HCEC 1CT (cell line): ENCODE measurements around the gene PTCHD4.

Experiments
- DNase-seq: peaks from one replicate; pipeline ENCODE4 v3.0.0-alpha.2; 2017

The PTCHD4 gene

DNA sequence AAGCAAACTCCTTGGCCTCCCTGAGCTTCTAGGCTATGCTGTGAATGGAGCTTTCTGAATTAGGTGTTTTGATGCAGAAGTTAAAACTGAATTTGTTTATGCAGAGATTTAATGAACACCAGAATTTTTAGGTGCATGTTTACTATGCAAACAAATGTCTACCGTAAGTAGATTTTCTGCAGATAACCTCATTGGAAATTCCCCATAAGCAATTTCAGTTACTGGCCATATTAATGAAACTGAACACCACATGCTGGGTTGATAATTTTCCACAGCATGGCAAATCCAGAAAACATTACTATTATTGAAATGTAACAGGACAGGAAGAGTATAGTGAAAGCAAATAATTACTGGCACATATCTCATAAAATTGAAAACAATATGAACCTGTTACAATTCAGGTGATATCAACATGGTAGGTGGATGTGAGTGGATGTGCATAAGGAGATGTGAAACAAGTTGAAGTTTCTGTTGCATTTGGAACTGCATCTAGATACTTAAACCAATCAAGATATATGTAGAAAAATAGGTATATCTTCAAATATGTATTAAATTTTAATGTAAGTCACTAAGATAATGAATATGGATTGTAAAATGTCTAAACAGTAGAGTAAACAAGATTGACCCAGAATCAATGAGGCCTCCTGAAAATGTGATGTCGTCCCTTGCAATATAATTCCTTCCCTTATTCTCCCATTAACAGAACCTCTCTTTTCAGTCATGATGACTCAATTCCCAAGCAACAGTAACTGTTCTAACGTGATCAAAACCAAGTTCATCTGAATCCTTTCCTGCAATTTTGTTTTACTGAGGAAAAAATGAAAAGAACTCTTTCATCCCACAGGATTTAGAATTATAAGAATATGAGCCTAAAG lies 11.0 kb downstream of the PTCHD4 start:
- no peak for DNase-seq

DNA sequence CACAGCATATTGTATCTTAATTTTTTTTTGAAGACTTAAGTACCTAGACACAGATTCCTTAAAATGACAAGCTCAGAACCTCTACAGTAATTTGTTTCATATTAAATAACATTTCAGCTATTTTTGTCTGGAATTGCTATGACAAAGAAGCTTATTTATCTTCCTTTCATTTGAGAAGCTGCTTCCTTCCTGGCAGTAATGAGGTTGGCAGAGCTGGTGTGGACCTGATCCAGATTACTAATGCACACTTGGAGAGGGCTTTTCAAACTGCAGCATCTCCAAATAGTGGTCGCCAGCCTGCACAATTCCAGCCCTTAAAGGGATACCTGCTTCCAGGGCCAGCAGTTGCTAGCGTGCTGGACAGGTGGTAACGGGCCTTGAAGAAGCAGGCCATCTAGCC lies 12.1 kb downstream of the PTCHD4 start:
- no peak for DNase-seq

DNA sequence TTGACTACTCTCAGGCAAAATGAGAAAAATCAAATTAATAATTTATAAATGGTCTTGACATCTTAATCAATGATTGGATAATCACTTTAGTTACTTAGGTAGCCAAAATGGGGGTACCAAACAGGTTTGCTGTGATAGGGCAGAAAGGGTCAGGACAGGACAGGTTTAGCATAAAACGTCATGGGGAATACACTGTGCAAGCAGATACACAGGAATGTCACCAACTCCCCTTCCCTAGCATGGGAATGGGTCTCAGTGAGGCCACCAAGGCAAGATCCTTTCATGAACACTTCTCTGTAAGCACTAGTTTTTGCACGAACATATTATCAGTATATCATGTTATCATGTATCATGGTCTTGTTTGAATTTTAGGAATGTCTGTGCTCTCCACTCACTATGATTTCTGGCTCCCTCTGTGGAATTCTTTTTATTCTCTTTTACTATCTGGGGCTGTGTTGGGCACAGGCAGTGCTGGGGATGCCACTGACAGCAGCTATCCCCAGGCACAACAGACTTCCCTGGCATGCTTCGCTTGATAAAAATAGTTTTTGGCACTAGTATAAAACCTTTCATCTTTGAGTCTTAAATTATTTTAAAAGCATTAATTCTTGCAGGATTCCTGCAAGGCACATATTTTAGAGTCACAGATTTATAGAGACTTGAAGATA lies 18.3 kb downstream of the PTCHD4 start:
- no peak for DNase-seq

DNA sequence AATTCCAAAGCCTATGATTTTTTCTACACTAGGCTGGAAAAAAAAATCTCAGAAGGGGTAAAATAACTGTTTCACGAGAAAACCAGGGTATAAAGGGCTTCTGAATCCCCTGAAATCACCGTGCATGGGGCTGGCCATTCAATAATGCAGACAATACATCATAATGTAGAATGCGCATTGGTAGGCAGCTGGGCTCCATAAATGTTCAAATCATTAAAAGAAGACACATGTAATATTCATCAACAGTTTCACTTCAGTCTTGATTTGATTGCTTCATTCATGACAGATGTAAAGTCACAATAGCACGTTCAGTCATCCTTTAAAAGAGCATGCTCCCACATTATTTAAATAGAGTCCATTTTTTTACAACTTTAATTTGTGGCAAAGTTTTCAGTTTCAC lies 20.5 kb downstream of the PTCHD4 start:
- DNase-seq = no peak

DNA sequence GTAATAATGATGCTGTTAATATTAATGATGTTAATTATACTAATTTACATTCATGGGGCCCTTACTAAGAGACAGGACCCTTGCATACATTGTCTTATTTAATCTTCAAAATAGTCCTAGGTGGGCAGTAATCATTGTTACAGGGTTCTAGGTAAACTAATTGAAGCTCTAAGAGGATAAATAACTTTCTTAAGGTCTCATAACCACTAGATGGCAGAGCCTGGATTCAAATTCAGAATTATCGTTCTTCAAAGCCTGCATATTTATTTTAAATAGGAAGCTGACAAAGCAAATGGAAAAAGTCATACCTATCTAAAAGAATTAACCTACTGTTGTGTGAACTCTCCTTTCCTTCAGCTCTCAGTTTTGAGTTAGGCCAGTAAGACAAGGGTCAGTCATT lies 23.5 kb downstream of the PTCHD4 start:
- peak; percentile 63 for DNase-seq

DNA sequence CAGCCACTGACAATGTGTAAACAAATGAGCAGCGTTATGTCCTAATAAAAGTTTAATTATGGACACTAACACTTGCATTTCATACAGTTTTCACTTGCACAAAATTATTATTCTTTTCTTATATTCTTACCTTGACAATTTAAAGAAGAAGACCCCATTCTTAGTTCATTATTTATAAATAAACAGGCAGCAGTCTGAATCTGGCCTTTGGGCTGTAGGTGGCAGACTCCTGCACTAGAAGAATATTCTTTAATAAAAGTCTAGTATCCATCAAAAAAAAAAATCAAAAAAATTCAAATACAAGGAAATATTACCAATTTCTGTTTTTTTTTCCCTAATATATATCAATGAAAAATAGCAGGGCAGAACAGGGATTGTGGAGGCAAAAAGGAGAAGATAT lies 24.8 kb downstream of the PTCHD4 start:
- DNase-seq = no peak

DNA sequence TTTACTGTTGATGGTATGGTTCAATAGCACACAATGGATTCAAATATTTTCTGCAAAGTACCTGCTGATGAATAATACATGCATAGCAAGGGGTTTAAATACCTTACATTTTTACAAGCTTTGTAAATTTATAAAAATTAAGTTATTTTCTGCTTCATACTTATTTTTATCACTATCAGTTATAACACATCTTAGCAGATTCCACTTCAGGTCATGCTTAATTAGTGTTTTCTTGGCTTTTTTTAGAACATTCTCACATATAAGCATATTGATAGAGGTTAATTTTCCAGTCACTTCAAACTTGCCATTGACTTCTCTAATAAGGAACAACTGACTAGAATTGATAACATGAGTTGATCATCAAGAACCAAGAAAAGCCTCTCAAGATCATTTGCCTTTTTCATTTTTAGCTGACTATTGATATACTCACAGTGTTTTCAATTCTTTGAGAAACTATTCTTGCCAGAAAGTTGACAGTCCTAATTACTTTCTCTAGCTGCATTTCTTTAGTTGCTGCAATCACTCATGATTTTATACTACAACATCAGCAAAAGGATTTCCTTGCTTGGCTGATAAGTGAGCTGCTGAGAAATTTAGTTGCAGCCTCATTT lies 25.8 kb downstream of the PTCHD4 start:
- no peak for DNase-seq

DNA sequence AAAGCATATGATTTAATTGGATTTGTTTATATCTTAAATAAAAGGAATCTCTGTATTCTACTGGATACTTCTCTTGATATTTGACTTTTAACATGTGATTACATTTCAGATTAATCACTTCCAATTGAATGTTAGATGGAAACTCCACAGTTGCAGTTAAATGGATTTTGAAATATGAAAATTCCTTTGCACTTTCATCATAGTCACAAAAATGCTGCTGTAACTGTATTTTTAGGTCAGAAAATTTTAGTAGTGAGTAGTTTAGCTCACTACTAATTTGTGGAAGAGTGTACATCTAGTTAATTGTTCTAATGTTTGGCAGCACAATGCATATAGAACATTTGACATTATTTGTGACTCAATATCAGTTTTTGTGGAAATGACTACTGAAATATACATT lies 26.8 kb downstream of the PTCHD4 start:
- DNase-seq = peak; percentile 56

DNA sequence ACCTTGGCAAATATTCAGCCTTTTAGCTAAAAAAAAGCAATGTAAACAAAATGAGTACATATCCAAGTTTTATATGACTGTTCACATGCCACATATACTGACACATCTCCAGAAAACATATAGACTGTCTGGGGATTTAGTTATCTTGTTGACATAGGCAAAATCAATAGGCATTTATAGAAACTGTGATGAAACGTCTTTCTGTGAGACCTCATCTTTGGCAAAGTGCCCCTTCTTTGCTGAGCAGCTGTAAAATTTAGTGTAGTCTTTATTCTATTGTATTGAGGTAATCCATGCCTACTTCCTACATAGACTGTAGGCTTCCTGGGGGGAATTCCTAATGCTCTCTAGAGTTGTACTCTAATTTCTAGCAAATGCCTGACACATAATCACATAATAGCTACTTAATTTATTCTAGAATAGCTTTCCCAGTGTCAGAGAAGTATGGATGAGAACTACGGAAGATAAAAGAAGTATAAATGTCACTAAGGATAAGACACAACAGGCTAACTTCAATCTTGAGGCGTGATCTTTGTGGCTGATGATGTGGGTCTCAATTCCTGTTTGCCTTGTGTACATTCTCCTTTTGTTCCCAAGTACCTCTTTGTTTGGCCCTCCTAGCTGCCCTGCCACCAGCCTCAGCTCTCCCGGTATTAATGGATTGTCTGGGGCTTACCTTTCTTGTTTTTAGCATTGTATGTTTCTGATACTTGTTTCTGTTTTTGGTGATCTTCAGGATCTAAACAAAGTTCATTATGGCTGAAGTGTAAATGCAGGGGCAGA lies 30.6 kb downstream of the PTCHD4 start:
- DNase-seq = peak; percentile 7

DNA sequence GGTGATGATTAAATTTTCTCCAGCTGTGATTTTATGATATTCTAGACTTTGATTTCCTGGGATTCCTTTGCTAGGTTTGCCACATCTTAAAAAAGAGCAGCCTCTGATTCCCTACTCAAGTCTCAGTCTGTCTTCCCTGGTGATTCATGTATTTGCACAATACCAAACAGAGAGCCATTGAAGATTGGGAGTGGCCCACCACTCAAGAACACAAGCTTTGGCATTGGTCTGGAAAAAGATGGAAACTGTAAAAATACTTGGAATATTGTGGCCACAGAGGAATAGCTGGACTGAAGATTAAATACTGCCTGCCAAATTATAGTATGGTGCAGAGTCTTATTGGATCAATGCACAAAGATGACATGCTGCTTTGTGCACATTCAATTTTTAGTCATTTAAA lies 32.9 kb downstream of the PTCHD4 start:
- no peak for DNase-seq

DNA sequence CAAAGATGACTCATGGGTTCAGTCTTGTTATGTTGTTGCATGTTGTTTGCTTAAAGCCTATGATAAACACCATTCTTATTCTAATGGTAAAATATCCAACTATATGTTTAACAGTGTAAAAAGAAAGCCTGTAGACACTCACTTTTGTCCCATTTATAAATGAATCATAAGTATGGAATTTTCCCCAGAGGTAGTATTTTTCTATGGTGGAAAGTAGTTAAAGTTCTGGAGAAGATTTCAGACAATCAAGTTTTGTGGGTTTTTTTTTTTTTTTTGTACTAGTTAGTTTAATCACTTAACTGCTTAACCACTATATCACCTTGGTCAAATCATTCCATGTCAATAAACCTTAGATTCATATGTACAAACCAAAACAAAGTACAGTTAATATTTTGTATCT lies 35.8 kb downstream of the PTCHD4 start:
- no peak for DNase-seq

DNA sequence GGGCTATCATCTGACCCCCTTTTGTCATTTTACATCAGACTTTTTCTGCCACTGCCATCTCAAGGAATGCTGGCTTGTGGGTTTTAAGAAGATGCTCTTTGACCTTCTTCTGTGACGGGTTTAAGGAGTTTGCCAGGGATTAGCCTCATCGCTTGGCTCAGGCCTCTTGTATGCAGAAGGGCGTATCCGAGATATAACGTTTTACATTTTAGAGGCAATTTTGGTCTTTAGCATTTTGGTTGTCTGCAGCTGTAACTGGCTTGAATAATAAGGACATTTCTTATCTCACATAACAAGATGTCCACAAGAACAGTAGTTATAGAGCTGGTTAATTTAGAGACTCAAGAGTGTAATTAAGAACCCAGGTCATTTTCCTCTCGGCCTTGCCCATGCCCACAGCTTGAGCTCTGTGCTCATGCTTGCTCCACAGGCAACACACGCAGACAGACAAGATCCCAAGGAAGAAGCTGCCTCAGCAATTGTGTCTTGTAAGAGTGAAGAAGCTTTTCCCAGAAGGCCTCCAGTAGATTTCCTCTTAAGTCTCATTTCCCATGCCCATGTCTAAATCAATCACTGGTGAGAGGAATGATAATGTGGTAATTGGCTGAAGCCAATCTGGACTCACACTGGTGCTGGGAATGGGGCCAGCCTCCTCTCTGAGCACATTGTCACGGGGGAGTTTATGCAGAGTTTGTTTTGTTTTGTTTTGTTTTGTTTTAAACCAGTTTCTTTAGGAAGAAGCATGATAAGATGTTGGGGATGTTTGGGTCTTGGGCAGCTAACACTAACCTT lies 36.8 kb downstream of the PTCHD4 start:
- peak; percentile 4 for DNase-seq

DNA sequence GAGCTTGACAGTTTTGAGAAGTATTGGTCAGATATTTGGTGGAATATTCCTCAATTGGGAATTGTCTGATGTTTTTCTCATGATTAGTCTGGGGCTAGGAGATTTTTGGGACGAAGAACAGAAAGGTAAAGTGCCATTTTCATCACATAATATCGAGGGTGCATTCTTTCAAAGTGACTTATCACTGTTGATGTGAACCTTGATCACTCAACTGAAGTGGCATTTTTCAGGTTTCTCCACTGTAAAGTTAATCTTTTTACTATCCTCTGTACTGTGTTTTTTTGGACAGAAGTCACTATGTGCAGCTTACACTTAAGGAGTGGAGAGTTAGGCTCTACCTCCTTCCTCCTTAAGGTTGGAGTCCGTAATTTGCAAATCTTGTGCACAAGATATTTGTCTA lies 39.2 kb downstream of the PTCHD4 start:
- no peak for DNase-seq

DNA sequence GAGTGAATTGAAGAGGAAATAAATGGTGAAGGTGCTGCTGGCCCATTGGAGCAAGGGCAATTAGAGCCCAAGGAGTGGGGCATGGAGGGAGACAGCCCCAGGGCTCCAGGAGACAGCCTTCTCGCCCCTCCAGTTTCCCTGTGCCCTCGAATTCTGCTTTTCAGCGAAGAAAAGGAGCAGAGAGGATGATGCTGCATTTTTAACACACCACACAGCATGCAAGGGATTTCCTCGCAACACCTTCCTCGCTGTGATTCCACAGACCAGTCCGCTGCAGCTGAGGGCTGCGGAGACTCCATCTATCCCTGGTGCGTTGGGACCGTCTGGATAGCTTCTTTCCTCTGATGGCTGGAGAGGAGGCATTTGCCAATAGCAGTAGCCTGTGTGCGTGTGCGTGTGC lies 41.7 kb downstream of the PTCHD4 start:
- DNase-seq = no peak

DNA sequence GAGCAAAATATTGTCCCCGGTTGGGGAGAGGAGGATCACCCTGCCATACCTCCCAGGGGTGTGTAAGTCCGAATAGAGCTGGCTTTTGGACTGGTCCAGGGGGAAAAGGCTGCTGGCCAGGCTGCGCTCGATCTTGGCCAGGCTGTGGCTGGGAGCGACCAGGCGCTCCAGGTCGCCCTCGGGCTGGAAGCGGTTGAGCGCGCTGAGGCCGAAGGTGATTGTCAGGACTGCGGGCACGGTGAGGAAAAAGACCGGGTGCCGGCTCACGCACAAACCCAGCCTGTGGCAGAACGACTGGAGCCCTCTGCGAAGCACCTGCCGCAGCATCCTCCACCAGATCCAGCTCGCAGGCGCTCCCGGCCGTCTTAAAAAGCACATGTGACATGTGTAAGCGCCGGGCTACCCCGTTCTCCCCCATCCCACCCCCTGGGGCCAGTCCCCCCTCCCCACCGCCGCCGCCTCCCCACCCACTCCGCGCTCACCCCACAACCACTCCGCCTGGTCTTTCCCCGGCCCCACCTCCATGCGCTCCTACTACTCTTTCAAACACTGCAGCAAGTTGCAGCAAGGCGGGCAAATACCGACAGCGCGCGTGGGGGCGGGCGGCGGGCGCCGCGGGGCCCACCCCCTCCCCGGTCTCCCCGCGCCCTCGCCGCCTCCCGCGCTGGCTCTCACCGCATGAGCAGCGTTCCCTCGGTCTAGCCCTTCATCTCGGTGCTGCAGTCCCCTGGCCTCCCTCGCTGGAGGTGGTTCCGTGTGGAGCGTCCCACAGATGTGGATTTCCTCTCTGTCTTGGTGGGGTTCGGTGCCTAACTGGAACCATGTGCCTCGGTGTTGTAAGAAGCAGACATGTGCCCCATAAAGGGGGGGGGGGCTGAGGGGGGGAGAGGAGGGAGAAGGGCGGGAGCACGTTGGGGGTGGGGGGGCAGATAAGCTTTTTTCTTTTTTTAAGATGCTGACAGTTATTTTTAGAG lies 42.4 kb downstream of the PTCHD4 start:
- no peak for DNase-seq

DNA sequence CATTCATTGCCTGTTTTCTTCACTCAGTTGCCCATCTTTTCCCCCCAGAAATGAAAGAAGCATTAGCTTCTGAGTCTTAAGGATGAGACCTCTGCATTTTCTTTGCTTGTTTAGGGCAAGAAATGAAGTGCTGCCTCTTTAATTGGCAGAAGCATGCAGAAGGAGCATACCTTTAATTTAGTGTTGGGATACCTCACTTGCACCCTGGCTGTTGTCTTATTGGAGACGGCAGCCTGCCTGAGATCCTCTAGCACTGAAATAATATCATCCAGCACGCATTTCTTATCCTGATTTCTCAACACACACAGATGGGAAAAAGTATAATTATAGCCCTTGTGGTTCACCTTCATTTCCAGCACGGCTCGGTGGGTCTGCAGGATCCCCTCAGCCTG lies 43.1 kb downstream of the PTCHD4 start:
- DNase-seq = no peak

DNA sequence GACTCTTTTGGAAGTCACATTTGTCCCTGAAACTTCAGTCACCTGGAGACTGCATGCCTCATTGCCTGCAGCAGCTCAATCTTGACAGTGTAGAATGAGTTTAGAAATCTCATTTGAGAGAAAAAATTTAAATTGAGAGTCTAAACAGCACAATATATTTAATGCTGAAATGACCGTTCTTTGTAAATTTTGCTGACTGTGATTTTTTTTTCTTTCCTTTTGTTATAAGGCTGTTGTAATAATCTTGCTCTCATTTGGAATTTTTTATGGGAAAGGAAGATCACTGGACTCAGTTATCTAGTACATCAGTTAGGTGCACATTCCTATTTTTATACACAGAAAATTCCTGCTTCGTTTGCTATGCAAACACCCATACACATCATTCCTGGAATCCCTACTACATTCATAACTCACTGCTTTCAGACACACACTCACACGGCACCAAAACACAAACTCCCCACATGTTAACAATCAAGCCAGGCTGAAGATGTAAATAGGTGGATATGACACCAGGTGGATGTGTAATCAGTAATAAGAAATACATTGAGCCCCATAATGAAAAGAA lies 43.8 kb downstream of the PTCHD4 start:
- DNase-seq = no peak

DNA sequence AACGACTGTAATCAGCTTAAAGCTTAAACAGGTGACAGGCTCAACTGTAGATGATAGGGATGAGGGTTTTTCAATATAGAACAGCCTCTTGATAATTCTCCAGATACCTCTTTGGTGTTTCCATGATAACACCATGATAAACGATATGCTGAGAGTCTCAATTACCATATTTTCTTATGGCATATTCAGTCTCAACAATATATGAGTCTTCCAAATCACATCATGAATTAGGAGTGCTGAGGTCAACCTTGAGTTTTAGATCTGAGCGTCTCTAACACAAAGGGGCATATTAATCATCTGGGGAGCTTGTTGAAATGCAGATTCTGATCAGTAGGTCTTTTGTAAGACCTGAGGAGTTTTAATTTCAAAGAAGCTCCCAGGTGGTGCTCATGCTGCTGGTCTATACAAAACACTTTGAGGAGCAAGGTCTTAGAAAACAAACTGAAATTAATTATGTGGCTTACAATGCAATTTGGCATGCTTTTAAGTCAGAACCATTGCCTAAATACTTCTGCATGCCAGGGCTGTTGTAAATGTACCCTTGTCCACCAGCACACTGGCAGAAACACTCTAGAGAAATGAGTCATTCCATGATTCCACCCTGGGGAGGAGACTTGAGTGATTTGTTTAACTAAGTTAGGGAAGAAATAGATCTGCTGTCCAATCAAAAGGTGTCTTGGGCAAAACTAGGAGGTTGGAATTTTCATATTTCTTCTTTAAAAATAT lies 49.6 kb downstream of the PTCHD4 start:
- DNase-seq = peak; percentile 35
